HG02642 (cell line): ENCODE results near the gene STXBP3.
"Not testable (repeated sequence)": the region's sequence is repeated elsewhere in the genome, so short reads cannot be mapped to it uniquely, and the experiment has no call there.

Experiments used
- ATAC-seq: cut with Tn5 transposase; IDR thresholded peaks from one replicate; pipeline ENCODE4 v1.9.1; 2021; ENCODE audit warnings: mild to moderate bottlenecking; ENCODE audit not compliant: unreplicated experiment, poor library complexity

The STXBP3 gene

GRCh38 chr1:108728327-108728923 is 18.0 kb upstream of the STXBP3 start:
- no peak for ATAC-seq

DNA sequence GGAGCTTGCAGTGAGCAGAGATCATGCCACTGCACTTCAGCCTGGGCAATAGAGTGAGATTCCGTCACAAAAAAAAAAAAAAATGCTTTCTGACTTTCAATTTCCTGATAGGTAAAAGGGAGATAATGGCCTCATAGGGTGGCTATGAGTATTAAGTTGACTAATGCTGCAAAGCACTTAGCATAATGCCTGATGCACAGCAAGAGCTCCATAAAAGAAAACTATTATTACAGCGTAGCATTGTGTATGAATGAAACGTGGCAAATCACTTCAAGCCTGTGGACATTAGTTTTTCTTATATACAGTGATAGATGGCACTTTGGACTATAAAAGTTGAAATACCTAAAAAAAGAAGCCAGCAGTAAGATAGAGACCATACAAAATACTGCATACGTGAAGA is 17.0 kb upstream of the STXBP3 start:
- no peak for ATAC-seq

DNA sequence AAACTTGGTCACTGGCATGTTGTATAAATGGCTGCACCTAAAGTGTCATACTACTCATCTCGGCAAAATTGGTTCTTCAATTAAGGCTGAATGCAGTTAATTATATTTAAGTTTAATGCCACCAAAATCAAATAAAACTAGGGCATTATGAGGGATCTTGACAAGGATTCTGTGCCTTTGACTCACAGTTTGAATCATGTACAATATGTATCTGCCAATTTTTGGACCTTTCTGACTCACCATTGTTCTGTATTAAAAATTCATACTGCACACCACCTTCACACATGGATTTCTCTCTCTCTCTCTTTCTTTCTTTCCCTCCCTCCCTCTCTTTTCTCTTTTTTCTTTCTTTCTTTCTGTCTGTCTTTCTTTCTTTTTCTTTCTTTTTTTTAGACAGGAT is 14.1 kb upstream of the STXBP3 start:
- no peak for ATAC-seq

- ATAC-seq = no peak
Observed at GRCh38 chr1:108734171-108734865, 12.2 kb upstream of the STXBP3 start.

DNA sequence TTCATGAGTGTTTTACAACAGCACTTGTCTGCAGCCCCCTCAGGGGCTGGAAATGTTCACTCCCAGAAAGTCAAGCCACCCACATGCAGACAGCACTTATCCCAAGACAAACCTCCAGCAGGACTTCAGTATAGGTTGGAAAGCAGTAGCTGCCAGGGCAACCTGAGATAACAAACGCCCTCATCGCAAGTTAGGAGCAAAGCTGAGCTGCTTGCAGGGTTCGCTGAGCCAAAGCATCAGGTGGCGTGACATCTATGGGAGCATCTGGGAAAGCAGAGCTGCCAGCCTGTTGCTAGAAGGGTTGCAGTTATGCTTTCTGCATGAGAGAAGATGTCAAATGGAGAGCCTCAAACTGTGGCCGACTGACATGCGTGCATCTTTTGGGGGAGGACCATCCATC is 4.2 kb upstream of the STXBP3 start:
- no peak for ATAC-seq

DNA sequence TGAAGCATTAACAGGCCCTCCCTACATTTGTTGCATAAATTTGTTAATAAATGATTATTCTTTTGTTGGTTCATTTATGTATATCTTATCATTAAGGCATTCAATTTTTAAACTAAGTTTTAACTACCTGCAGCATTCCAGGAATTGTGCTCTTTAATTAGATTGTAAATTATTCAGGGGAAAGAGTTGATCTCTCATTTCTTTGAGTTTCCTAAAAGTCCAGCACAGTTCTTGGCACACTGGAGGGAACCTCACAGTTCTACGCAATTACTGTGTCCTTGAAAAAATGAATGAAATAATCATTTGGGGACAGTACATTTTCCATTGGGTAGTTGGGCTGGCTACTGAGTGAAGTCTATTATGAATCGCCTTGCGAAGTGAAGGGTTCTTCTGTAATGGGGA is 493 bp upstream of the STXBP3 start:
- ATAC-seq = no peak

DNA sequence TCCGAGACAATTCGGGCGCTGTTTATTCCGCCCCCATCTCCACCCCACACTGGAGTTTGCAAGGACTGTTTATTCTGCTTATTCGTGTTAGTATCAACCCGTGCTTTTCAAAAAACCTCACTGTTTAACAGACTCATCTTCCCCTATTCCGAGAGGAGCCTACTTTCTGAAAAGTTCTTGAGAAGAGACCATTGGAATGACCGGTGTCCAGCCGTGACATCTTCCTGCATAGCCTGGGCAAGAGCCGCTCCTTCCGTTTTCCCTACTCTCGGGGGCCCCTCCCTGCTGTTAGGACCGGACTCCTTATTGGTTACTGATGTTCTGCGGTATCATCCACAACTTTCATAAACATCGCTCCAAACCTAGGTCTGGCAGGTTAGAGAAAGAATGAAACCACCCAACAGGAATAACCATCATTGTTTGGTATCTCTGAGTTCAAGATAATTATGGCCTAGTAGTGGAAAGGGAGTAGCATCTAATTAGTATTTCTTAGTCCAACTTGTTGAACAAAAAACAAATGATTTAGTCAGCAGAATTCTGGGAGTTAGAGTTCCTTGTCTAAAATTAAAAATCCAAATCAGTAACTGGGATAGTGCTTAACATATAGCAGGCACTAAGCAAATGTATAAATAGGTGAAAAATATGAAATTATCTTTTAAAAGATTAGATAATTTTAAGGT is 837 bp downstream of the STXBP3 start:
- ATAC-seq = peak; percentile 26

DNA sequence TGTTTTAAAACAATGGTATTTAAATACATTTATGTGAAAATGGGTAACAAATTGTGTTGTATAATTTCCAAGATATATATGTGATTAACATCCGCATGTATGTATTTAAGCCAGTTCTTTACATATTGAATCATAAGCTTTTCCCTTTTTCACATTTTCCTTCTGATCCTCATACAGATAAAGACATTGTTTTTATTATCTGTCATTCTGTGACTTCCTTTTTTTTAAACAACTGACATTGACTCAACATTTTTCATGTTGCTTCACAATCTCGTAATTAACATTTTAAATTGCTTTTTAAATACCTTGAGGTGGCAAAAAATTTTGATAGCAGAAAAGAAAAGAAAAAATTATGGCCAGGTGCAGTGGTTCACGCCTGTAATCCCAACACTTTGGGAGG is 1.4 kb downstream of the STXBP3 start:
- ATAC-seq = no peak

DNA sequence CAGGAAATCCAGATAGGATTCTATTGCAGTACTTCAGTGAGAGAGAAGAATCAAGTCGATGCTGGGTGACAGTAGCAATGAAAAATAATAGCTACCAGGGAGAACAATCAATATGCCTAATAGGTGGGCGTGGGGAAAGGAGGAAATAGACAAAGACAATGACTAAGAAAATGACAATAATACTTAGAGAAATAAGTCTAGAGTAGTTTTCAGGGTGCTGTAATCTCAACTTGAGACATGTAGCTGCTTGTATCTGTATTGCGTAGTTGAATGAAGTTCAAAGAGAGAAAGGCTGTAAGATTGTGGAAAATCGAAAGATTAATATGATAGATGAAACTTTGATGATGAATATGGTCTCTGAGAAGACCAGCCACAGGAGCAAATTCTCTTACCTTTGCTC is 2.6 kb downstream of the STXBP3 start:
- ATAC-seq = no peak

GRCh38 chr1:108750476-108751181 is 4.2 kb downstream of the STXBP3 start:
- ATAC-seq = no peak

DNA sequence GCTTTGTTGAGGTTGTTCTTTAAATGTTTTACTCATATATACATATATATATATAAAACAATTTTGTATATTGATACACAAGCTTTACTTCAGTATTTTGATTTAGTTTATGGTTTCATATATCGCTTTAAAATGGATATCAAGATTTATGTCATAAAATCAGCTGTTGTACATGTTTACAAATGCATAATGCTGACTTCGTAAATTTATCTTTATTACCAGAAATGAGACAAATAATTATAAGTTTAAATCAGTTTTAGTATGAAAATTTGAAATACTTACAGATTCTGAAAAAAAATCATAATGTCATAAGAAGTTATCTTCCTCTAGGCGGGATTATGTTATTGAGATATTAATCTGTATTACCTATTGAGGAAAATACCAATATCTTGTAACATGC is 6.9 kb downstream of the STXBP3 start:
- ATAC-seq = no peak

GRCh38 chr1:108758796-108759195 is 12.3 kb downstream of the STXBP3 start:
- no peak for ATAC-seq

DNA sequence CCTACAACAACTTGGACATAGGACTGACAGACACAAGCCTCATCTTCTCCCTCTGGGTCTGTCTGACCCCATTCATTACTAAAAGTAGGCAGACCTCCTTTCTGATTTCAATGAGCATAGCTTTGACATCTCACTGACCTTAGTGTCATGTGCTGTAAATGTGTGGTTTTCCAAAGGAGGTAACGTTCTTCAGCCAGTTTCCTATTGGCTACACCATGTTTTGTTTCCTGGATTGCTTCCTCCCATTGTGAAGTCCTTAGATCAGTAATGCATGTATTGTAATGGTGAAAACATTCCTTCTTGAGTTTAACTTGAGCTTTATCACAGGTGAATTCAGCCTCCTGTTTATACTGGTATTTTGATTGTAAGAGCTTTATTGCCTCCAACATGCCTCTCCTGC is 20.6 kb downstream of the STXBP3 start:
- ATAC-seq = no peak

DNA sequence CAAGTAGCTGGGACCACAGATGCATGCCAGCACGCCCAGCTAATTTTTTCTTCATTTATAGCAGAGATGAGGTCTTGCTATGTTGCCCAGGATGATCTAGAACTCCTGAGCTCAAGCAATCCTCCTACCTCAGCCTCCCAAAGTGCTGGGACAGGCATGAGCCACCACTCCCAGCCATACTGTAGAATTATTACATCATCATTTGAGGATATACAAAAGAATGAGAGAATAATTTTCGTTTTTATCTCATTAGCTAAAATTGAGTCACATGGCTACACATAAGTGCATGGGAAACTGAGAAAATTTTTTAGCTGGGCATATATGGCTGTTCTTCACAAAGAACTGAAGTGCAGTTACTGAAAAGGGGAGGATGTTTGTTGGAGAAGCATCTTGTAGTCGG is 21.2 kb downstream of the STXBP3 start:
- no peak for ATAC-seq

- no peak for ATAC-seq
Observed at GRCh38 chr1:108777839-108778238, 31.4 kb downstream of the STXBP3 start.

DNA sequence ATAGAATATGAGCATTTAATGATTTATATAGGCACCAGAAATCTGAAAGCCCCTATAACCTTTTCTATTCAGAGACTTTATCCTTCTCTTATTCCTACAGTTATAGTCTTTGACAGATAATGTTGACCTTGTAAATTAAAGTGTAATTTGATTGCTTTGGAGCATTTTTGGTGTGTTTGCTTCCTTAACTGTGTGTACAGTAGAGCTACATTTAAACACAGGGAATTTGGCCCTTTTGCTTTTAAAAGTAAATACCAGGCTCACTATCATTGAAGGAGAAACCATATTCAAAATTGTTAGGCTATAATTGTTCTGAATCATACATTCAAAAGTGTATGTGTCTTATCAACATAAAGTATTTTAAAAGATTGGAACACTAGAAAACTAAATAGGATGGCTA is 33.0 kb downstream of the STXBP3 start:
- no peak for ATAC-seq

DNA sequence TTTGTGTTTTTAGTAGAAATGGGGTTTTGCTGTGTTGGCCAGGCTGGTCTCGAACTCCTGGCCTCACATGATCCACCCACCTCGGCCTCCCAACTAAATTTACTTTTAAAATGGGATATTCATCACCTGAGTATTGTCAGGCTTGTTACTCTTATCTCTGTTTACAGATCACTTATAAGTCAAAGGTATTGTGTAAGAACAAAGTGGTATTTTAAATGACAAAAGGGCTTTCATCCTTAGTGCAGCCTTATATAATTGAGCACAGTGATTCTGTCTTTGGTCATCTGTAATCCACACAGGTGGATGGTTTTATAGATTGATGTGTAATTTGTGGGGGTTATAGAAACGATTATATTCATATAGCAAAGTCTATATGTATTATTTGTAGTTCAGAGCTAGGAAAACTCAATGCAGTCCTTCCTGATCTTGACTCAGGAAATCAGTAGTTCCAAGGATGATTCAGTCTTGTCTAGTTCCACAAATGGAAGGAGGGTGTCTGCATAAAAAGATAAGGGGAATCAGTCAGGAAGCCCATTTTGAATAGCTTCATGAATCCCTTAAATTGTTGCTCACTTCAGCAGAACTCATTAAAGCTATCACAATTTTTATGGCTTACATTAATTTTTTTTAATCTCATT is 34.6 kb downstream of the STXBP3 start:
- no peak for ATAC-seq

GRCh38 chr1:108781575-108781944 is 35.1 kb downstream of the STXBP3 start:
- ATAC-seq = not testable (repeated sequence)

- ATAC-seq = no peak
Observed at GRCh38 chr1:108785264-108785663, 38.8 kb downstream of the STXBP3 start.

DNA sequence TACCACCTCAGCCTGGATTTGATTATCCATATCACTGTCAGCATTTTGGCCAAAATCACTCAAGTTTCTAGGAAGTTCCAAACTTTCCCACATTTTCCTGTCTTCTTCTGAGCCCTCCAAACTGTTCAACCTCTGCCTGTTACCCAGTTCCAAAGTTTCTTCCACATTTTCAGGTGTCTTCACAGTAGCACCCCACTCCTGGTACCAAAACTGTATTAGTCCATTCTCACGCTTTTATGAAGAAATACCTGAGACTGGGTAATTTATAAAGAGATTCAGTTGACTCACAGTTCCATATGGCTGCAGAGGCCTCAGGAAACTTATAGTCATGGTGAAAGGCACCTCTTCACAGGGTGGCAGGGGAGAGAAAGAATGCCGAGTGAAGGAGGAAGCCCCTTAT is 39.4 kb downstream of the STXBP3 start:
- no peak for ATAC-seq

DNA sequence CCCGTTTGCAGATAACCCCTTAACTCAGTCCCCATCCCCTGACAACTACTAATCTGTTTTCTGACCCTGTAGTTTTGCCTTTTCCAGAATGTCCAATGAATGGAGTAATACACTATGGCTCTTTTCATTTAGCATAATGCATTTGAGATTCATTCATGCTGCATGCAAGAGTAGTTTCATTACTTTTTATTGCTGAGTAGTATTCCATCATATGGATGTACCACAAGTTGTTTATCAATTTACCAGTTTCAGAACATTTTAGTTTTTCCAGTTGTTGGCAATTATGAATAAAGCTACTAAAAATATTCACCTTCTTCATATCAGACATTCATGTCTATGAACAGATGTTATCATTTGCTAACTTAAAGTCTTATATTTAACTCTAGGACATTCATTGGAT is 45.3 kb downstream of the STXBP3 start:
- no peak for ATAC-seq
